NCI-H146 (cell line): ENCODE measurements around the gene YJEFN3.

Experiments used
- DNase-seq: peaks from one replicate; lab custom pipeline; 2025; lab: John Stamatoyannopoulos, UW

YJEFN3 gene

DNA sequence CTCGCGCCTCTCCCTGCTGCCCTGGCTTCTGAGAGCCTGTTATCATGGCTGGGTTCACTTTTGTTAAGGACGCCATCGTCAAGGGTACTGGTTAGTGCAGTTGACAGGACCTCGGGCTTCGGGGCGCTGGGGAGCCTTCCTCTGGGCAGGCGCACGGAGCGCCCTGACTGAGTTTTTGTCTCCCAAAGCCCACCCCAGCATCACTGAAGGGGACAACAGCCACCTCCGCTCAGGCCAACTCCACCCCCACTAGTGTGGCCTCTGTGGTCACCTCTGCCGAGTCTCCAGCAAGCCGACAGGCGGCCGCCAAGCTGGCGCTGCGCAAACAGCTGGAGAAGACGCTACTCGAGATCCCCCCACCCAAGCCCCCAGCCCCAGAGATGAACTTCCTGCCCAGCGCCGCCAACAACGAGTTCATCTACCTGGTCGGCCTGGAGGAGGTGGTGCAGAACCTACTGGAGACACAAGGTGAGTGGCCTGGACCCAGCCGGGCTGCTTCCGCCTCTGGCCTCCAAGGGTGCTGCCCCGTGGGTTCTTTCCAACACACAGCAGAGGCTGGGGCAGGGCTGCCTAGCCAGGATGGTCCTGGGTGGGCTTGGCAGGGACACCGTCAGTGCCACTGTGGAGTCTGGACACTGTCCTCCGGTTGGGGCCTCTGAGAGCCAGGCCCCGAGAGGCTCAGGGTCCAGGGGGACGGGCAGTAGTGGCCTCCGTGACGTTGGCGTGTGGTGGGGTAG lies 30.3 kb upstream of the YJEFN3 start:
- DNase-seq: no peak

DNA sequence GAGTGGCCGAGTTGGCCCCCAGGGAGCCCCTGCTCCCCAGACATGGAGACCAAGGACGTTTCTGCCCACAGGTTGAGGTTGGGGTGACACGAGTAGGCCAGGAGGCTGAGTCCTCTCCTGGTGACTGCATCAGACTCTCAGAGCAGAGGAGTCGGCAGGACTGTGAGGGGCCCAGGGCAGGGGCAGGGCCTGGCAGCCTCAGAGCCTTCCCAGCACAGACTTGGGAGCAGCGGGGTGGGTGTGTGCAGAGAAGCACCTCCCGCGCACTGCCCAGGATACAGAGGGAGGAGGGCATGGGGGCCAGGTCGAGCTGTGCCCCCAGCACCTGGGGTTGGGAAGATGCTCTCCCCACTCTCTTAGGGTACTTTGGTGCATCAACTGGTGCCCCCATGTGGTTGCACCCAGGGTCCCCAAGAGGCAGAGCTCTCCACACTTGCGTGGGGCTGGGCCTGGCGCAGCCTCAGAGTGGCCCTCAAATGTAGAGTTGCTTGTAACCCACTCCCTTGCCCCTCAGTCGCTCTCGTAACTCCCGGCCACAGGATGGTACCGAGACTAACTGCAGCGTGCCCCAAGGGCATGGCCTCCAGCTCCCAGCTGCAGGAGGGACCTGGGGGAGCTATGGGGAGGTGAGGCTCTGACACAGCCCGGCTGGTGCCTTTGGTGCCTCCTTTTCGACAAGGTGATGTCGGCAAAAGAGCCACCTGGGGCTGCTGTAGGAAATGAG lies 29.3 kb upstream of the YJEFN3 start:
- no peak for DNase-seq

DNA sequence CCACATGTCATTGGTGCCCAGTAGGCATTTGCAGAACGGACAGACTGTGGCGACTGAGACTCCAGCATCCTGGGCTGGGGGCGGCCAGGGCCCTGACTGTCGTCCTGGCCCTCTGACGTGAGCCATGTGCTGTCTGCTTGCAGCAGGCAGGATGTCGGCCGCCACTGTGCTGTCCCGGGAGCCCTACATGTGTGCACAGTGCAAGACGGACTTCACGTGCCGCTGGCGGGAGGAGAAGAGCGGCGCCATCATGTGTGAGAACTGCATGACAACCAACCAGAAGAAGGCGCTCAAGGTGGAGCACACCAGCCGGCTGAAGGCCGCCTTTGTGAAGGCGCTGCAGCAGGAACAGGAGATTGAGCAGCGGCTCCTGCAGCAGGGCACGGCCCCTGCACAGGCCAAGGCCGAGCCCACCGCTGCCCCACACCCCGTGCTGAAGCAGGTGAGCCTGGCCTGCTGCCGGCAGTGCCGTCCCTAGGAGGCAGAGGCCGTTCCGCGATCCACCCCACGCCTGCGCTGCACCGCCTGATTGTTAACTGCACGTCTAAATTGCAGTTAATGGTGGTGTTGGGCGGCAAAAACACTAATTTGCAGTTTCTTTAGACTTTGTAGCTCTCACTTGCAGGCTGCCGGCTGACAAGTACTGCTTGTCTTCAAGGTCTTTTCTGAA lies 27.6 kb upstream of the YJEFN3 start:
- DNase-seq: no peak

DNA sequence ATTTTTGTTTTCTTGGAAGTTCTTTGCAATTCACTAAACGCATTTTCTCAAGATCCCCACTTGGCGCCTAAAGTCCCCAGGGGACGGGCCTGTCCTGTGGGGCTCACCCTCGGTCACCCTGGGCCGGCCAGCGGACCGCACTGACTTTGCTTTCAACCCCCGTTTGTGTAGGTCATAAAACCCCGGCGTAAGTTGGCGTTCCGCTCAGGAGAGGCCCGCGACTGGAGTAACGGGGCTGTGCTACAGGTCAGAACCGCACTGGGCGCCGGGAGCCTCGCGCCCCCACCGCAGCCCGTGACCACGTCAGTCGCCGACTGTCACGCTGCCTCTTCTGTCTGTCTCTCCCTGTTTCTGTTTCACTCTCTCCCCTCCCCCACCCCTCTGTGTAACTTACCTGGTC lies 26.9 kb upstream of the YJEFN3 start:
- no peak for DNase-seq

DNA sequence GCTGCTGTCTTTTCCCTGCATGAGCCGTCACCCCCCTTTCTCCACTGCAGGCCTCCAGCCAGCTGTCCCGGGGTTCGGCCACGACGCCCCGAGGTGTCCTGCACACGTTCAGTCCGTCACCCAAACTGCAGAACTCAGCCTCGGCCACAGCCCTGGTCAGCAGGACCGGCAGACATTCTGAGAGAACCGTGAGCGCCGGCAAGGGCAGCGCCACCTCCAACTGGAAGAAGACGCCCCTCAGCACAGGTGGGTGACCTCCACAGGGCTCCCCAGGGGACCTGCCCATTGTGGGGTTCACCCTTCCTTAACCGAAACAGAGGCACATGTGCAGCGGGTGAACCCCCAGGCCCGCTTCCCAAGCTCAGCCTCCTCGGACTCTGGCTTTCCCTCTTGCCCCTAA lies 26.4 kb upstream of the YJEFN3 start:
- DNase-seq: no peak

DNA sequence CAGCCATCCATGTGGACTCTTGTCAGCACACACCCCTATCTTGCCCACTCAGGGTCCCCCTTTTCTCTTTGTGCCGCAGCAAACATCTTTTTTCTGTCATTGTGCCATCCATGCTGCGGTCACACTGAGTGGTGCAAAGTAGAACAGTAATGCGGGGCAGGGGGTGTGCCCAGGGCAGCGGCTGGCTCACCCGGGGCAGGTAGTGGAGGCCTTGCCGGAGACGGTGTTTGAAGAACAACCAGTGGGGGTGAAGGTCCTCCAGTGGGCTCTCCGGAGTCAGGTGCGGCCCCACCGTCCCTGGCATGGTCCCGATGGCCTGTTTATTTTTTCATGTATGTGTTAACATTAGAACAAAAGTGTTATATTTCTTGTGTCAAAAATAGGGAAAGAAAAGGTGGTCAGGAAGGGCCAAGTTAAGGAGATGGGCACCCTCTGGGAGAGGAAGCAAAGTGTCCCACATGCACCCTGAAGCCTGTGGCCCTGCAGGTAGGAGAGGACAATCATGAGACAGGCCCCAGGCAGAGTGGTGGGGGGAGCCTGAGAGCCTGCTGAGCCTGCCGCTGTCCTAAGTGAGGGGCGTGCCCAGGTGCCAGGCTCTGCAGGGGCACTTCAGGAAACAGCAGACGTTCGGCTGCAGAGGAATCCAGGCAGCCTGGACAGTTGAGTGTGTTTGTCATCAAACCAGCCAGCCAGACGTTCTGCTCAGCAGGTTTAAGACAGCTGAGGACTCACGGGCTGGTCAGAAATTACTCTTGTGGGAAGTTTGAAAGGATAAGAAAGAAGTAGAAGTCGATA lies 25.7 kb upstream of the YJEFN3 start:
- no peak for DNase-seq

DNA sequence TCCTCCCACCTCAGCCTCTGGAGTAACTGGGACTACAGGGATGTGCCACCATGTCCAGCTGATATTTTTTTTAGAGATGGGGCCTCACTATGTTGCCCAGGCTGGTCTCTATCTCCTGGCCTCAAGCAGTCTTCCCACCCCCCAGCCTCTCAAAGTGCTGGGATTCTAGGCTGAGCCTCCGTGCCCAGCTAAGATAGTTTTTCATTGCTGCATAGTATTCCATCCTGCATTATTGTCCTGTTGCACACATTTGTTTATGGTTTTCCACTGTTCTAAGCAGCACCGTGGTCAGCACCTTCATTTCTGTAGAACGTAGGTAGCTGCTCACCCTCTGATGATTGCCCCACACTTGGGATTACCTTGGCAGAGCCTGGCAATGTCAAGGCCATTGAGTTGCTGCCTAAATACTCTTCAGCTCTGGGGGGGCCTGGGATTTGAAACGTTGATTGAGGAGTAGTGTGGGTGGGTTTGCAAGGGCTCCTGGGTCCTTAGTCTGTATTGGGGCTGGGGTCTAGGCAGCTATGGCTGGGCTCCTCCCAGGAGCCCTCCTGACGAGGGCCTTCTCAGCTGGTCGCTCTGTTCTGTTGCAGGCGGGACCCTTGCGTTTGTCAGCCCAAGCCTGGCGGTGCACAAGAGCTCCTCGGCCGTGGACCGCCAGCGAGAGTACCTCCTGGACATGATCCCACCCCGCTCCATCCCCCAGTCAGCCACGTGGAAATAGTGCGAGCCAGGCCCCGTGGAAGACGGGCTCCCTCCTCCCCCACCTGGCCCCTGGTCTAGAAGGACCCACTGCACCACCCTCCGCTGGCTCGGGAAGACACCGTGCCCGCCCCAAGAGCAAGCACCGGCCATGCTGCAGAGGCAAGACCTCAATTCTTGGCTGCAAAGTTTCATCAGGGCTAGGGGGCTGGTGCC lies 23.7 kb upstream of the YJEFN3 start:
- no peak for DNase-seq

DNA sequence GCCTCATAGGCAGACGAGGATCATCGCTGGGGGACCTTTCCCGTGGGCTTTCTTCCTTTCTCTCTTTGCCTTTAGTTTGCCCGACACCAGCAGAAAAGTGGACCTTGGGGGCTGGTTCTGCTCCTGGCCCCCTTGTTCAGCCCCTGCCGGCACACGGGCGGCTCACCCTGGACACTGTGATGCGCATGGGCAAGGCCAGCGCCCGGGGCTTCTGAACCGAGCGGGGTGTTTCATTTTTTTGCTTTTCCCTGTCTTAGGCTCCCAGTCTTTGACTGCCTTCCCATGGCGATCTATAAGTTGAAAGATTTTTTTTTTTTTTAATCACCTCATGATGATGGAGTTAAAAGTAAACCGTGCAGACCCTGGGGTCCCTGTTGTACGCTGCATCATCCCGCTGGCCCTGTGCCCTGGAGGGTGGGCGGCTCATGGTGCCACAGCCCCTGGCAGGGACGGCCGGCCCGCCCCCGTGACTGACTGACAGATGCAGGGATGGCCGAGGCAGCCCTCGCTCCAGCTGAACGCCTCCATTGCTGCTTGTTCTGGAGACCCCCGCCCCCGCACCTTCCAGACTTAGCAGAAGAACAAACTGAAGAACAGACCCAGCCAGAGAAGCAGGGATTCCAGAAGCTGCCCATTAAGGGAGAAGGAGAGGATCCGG lies 22.9 kb upstream of the YJEFN3 start:
- DNase-seq: no peak

DNA sequence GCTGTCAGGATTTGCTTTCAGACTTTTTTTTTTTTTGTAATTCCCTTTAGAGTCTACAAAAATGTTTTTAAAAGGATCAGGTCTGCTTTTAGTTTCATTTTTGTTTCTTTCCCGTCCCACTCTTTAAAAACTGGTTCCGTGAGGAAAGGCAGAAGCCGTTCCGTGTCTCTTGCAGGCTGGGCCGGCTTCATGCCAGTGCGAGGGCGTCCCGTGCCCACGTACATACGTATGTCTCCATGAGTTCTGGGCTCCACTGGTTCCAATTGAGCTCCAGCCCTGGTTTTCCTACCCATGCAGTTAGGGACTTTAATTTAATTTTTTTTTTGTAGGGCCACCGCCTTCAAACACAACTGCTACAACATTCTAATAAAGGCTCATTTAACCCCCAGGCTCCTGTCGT lies 22.1 kb upstream of the YJEFN3 start:
- DNase-seq: no peak

DNA sequence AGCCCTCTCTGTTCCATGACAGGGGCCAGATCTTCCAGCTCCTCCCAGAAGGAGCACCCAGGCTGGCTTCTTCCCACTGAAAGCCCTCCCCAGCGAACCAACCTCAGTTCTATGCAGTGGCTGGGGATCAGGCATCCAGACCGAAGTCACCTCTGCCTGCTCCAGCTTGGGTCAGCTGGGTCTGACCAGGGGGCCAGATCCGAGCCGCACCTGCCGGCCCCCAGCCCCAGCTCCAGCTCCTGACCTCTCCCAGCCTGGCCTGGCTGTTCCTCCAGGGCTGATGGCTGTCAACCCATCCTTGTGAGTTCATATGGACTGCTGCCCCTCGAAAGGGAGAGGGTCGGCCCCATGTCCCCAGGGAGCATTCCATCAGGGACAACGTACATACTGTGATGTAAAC lies 21.4 kb upstream of the YJEFN3 start:
- no peak for DNase-seq

DNA sequence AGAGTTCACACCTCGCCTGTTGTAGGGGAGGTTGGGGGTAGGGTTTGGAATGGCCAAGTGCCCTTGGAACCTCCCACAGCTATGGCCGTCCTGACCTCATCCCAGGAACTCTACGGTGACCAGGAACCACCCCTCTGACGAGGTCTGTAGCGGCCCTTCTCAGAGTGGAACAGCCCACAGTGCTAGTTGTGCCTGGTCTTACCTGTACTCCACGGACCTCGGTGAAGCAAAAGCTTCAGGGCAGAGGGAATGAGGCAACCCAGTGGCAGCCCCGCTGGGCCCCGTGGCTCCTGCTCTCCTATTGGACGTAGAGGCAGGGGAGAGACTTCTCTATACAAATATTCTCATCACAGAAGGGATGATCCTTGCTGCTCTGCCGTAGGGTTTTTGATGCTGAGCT lies 20.5 kb upstream of the YJEFN3 start:
- no peak for DNase-seq

DNA sequence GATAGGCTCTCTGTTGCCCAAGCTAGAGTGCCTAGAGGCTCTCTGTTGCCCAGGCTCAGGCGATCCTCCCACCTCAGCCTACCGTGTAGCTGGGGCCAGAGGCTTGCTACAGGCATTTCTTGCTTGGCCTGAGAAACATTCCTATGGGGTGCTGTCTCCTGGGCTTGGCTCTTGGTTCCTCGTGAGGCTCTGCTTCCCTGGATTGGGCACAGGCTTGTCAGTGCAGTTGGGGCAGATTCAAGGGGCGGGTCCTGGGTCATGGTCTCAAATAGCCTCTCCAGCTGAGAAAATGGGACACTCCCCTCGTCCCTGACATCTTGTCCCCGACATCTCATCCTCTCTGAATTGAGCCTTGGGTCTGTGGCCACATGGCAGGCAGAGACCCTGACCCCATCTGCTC lies 18.3 kb upstream of the YJEFN3 start:
- no peak for DNase-seq

DNA sequence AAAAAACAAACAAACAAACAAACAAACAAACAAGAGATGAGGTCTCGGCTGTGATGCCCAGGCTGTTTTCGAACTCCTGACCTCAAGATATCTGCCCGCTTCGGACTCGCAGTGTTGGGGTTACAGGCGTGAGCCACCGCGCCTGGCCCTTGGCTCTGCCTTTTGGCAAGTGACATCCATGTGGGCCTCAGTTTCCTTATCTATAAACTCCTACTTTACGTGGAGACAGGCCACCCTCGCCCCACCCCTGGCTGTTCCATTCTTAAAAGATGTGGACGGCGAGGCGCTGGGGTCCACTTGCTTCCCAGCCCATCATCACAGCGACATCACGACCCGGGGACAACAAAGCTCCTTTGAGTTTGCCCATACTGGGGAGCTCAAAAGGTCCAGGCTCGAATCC lies 15.0 kb upstream of the YJEFN3 start:
- DNase-seq: no peak

DNA sequence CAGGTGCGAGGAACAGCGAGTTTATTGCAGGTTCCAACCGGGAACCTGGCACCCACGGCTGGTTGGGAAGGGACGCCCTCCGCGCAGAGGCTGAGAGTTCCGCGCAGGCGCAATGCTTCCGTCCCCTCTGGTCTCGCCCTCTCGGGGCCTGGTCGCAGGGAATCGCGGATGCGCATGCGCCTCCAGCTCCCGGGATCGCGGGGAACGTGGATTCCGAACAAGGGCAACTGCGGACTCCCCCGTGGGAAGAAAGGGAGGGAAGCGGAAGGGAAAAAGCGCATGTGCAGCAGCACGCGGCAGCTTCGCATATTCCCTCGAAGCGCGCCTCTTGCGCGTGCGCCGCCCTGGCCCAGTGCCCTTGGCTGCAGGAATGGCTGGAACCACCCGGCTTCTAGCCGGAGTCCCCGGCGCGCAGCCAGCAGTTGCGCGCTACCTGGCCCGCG lies 14.5 kb upstream of the YJEFN3 start:
- DNase-seq: no peak

DNA sequence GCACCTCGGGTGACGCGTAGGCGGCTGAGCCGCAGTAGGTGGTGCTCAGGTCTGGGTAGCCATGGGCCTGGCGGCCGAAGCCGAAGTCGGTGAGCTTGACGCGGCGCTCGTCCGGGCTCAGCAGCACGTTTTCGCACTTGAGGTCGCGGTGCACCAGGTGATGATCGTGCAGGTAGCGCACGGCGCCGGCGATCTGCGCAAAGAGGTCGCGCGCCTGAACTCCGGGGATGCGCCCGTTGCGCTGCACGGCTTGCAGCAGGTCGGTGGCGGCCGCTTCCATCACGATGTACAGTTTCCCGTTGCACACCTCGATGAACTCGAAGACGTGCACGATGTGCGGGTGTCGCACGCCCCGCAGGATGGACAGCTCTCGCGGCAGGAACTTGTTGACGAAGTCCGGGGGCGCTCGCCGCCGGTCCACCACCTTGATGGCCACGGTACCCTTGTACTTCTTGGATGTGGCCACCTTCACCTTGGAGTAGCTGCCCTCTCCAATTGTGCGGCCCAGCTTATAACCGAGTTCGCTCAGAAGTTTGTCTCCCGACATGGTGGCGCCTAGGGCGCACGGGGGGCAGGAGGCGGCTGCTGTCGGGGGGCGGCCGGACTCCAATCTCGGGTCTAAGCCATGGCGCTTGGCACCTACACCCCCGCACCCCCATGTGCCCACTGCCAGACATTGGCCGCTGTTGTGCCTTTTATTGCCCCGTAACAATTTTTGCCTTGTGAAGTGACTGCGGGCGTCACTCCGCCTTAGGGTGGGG lies 13.7 kb upstream of the YJEFN3 start, which contains the start of gene TSSK6:
TSSK6 (minus strand) TSS at position 668 of the 761 bp plus-strand sequence; CDS start at position 547, 121 bp downstream.
- no peak for DNase-seq

DNA sequence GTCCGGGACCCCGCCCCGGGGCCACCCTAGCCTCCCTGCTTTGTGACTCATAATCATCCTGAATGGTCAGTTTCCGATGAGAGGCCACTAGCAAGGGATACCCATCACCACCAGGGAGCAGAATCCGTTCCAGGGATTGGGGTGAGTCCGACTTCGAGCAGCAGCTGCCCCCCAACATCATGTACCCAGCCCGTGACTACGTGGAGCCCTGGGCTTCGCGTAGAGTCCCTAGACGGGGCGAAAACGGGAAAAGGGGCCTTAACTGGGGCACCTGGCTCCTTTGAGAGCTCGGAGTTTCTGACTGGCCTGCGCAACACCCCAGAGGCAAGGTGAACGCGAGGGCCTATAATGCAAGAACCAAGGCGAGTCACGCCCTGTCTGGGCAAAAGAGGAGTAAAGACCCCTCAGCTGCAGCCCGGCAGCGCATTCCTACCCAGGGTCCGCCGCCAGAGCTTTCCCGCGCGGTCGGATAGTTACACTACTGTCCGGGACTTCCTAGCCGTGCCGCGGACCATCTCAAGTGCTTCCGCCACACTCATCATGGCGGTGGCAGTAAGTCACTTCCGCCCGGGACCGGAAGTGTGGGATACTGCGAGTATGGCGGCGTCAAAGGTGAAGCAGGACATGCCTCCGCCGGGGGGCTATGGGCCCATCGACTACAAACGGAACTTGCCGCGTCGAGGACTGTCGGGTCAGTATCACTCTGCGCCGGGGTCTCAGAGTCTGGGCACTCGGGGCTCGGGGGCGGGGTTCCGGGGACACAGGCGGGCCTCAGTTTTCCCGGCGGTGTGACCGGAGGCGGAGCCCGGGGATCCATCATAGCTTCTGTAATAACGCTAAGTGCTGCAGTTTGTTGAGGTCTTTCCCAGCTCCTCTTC lies 12.8 kb upstream of the YJEFN3 start, which contains the start of gene NDUFA13:
NDUFA13 (plus strand) TSS at position 584 of the 878 bp plus-strand sequence; CDS start at position 598, 14 bp downstream.
- DNase-seq: peak; percentile 93

DNA sequence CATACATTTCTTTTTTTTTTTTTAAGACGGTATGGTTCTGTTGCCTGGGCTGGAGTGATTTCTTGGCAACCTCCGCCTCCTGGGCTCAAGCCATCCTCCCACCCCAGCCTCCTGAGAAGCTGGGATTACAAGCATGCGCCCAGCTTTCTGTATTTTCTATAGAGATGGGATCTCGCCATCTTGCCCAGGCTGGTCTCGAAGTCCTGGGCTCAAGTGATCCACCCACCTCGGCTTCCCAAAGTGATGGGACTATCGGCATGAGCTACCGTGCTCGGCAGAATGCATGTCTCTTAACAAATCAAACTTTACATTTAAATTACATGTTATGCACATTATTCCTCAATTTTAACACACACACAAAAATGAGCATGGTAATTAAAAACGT lies 11.5 kb upstream of the YJEFN3 start:
- no peak for DNase-seq

DNA sequence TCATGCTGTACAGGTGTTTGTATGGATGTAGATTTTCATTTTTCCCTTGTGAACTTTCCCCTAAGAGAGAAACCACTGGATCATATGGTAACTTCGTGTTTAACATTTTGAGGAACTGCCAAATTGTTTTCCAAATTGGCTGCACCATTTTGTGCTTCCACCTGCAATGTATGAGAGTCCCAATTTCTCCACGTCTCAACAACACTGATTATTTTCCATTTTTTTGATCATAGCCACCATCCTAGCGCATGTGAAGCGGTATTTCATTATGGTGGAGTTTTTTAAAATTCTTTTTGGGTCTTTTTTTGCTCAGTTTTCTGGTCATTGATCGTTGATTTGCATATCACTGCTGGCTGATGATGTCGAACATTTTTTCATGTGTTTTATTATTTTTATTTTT lies 7.7 kb upstream of the YJEFN3 start:
- DNase-seq: no peak

DNA sequence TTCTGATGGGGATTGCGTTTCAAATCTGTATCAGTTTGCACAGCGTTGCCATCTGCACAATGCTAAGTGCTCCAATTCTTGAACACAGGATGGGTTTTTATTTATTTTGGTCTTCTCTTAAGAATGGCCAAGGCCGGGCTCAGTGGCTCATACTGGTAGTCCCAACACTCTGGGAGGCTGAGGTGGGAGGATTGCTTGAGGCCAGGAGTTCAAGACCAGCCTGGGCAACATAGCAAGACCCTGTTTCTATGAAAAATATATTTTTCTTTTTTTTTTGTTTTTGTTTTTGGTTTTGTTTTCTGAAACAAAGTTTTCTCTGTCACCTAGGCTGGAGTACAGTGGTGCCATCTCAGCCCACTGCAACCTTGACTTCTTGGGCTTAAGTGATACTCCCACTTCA lies 5.5 kb upstream of the YJEFN3 start:
- DNase-seq: no peak
